ENCODE measurements around the gene DOCK4.

DOCK4 gene

GRCh38 chr7:112050250-112050881 is 155.8 kb downstream of the DOCK4 start:
- TF ChIP-seq CTCF (IDR thresholded peaks at IDR 0.05; ENCODE audit: control insufficient read depth, insufficient read depth, low read depth, low read length, missing control alignments): no peak
- DNase-seq (ENCODE audit: low read depth): no peak
- H3K4me3 ChIP-seq (ENCODE audit: control insufficient read depth, low read depth, low read length): no peak overlapping the region

GRCh38 chr7:112049555-112050249 is 156.5 kb downstream of the DOCK4 start:
- no peak for TF ChIP-seq CTCF (IDR thresholded peaks at IDR 0.05; ENCODE audit: control insufficient read depth, insufficient read depth, low read depth, low read length, missing control alignments)
- no peak overlapping the region for H3K4me3 ChIP-seq (ENCODE audit: control insufficient read depth, low read depth, low read length)
- DNase-seq (ENCODE audit: low read depth): no peak

- no peak for TF ChIP-seq CTCF (IDR thresholded peaks at IDR 0.05; ENCODE audit: control insufficient read depth, insufficient read depth, low read depth, low read length, missing control alignments)
- DNase-seq (ENCODE audit: low read depth): no peak
- H3K4me3 ChIP-seq (ENCODE audit: control insufficient read depth, low read depth, low read length): no peak overlapping the region
These were observed 158.8 kb downstream of the DOCK4 start for GRCh38 chr7:112047421-112047820.

GRCh38 chr7:112045222-112045621 is 161.0 kb downstream of the DOCK4 start:
- H3K4me3 ChIP-seq (ENCODE audit: control insufficient read depth, low read depth, low read length): no peak overlapping the region
- no peak for TF ChIP-seq CTCF (IDR thresholded peaks at IDR 0.05; ENCODE audit: control insufficient read depth, insufficient read depth, low read depth, low read length, missing control alignments)
- no peak for DNase-seq (ENCODE audit: low read depth)

- no peak for DNase-seq (ENCODE audit: low read depth)
- no peak for TF ChIP-seq CTCF (IDR thresholded peaks at IDR 0.05; ENCODE audit: control insufficient read depth, insufficient read depth, low read depth, low read length, missing control alignments)
- no peak overlapping the region for H3K4me3 ChIP-seq (ENCODE audit: control insufficient read depth, low read depth, low read length)
These were observed 163.6 kb downstream of the DOCK4 start for GRCh38 chr7:112042631-112043030.

- no peak for TF ChIP-seq CTCF (IDR thresholded peaks at IDR 0.05; ENCODE audit: control insufficient read depth, insufficient read depth, low read depth, low read length, missing control alignments)
- DNase-seq (ENCODE audit: low read depth): no peak
These were observed 167.8 kb downstream of the DOCK4 start for GRCh38 chr7:112038353-112038752.

More at GRCh38 chr7:112038353-112038752, 167.8 kb downstream of the DOCK4 start:
- no peak overlapping the region for H3K4me3 ChIP-seq (ENCODE audit: control insufficient read depth, low read depth, low read length)
